GM12892 (cell line): ENCODE measurements around the gene TTLL13.

ENCODE experiments used
- POLR2A ChIP-seq: IDR thresholded peaks from 2 replicates; pipeline ENCODE4 v1.6.1; 2011; ENCODE audit warnings: low read depth, low read length, control low read depth
- POLR2AphosphoS5 ChIP-seq: IDR thresholded peaks from 2 replicates; pipeline ENCODE4 v1.6.1; 2011; ENCODE audit warnings: low read depth, low read length, control low read depth

GRCh38 chr15:90225047-90225446 is 24.3 kb upstream of the TTLL13 start:
- TF ChIP-seq POLR2A: no peak
- no peak for TF ChIP-seq POLR2AphosphoS5
